ENCODE measurements around the gene PTPRO. TPM values are rescaled to one million over a fixed set of nuclear protein-coding genes. Genes with fewer than 3 reads are reported as not detected.

PTPRO gene
- total RNA-seq, 1 experiment from 2014 or later, result 0.52 TPM

GRCh38 chr12:15625075-15625474, 302.8 kb downstream of the PTPRO start:
- H3K4me1 ChIP-seq (ENCODE audit: insufficient read depth, low read length), result no peaks in the 10 kb centered on the region; the same call in 1 of the 2 replicates
- no peak overlapping the region for H3K4me2 ChIP-seq (ENCODE audit: insufficient read depth, insufficient read length, low read length)
- H3K27ac ChIP-seq (ENCODE audit: insufficient read length, low read depth, low read length), result no peak overlapping the region
- H3K27me3 ChIP-seq (ENCODE audit: insufficient read depth, low read length), result no peaks in the 10 kb centered on the region
- H3K9me3 ChIP-seq (ENCODE audit: control insufficient read depth, low read depth, low read length), result no peaks in the 10 kb centered on the region
- no peak overlapping the region for H4K8ac ChIP-seq (replicated peaks; ENCODE audit: insufficient read length, low read depth, low read length)
- Mint-ChIP-seq H3K4me3 (no peak overlapping the region), H3K9me3 (no peaks in the 10 kb centered on the region), H3K27ac (no peak overlapping the region), H3K36me3 (ENCODE audit: insufficient read depth in 1 of 3, low read depth in 3 of 3) (no peaks in the 10 kb centered on the region), H3K4me1 (peaks cover 3 to 6% of the 10 kb centered on the region in 2 experiments; a peak in 3 of 4 replicates), H3K27me3 (ENCODE audit: low read depth) (no peaks in the 10 kb centered on the region)
- no peaks in the 10 kb centered on the region for H4K20me1 ChIP-seq (ENCODE audit: control insufficient read depth, insufficient read depth, insufficient read length)
- no peak overlapping the region for H4K5ac ChIP-seq (ENCODE audit: insufficient read length, low read depth, low read length)
- H4K91ac ChIP-seq (ENCODE audit: insufficient read length, low read depth, low read length), result no peak overlapping the region
- H2BK120ac ChIP-seq (ENCODE audit: low read depth, low read length, poor library complexity, severe bottlenecking), result no peak overlapping the region
- no peak overlapping the region for H3K14ac ChIP-seq (ENCODE audit: insufficient read depth, low read length)
- H2BK20ac ChIP-seq (ENCODE audit: low read depth, low read length, poor library complexity, severe bottlenecking), result no peak overlapping the region
- TF ChIP-seq CTCF (conservative IDR thresholded peaks at IDR 0.05), result no peak
- H3K18ac ChIP-seq (ENCODE audit: insufficient read length, low read depth, low read length), result no peak overlapping the region
- H3K23me2 ChIP-seq (ENCODE audit: insufficient read length, low read depth, low read length, poor library complexity, severe bottlenecking), result no peaks in the 10 kb centered on the region
- no peaks in the 10 kb centered on the region for H3K79me1 ChIP-seq (ENCODE audit: insufficient read depth, low read depth, low read length, poor library complexity, severe bottlenecking)
- H3K56ac ChIP-seq (ENCODE audit: insufficient read length, low read depth, low read length), result no peak overlapping the region
- H2BK15ac ChIP-seq (ENCODE audit: low read depth, low read length), result no peak overlapping the region
- DNase-seq, result no peak
- no peaks in the 10 kb centered on the region for H3K79me2 ChIP-seq (ENCODE audit: insufficient read depth, low read length)
- no peak overlapping the region for H3K9ac ChIP-seq (ENCODE audit: extremely low read depth, insufficient read length, low read length)
- no peak overlapping the region for H2BK12ac ChIP-seq (ENCODE audit: insufficient read length, low read depth, low read length)
- no peak overlapping the region for H3K23ac ChIP-seq (ENCODE audit: insufficient read length, low read depth, low read length)
- no CpG with 5 or more reads among the region's 2 CpGs for WGBS (ENCODE audit: extremely low coverage, insufficient read length, low lambda C conversion rate)
- no peak overlapping the region for H3K4ac ChIP-seq (ENCODE audit: low read depth, low read length)
- H2BK5ac ChIP-seq (ENCODE audit: insufficient read length, low read length), result no peak overlapping the region
- no peak overlapping the region for H2AFZ ChIP-seq (ENCODE audit: low read length)
- H3T11ph ChIP-seq (ENCODE audit: low read length), result no peak overlapping the region
- no peak overlapping the region for H2AK5ac ChIP-seq (ENCODE audit: insufficient read length, low read length)

Data from H9 (cell line).